HG03521 (cell line): ENCODE results near the gene TNFRSF8.
"Not testable (repeated sequence)": the region's sequence is repeated elsewhere in the genome, so short reads cannot be mapped to it uniquely, and the experiment has no call there.

Experiments used
- ATAC-seq: cut with Tn5 transposase; IDR thresholded peaks from one replicate; pipeline ENCODE4 v1.9.1; 2021; ENCODE audit warnings: mild to moderate bottlenecking, moderate library complexity; ENCODE audit not compliant: unreplicated experiment

The TNFRSF8 gene

GRCh38 chr1:12038356-12039163 is 24.5 kb upstream of the TNFRSF8 start:
- no peak for ATAC-seq

- no peak for ATAC-seq
Measured at GRCh38 chr1:12039164-12039525, 24.0 kb upstream of the TNFRSF8 start.

GRCh38 chr1:12039824-12040456 is 23.2 kb upstream of the TNFRSF8 start:
- ATAC-seq = not testable (repeated sequence)

- peak; percentile 77 for ATAC-seq
Measured at GRCh38 chr1:12040457-12041051, 22.5 kb upstream of the TNFRSF8 start.

- not testable (repeated sequence) for ATAC-seq
Measured at GRCh38 chr1:12044187-12044877, 18.8 kb upstream of the TNFRSF8 start.

GRCh38 chr1:12046749-12047119 is 16.4 kb upstream of the TNFRSF8 start:
- ATAC-seq = no peak

GRCh38 chr1:12047120-12047876 is 15.8 kb upstream of the TNFRSF8 start:
- ATAC-seq = peak; percentile 52

GRCh38 chr1:12048372-12048771 is 14.7 kb upstream of the TNFRSF8 start:
- ATAC-seq = no peak

- no peak for ATAC-seq
Measured at GRCh38 chr1:12049616-12050015, 13.5 kb upstream of the TNFRSF8 start.

GRCh38 chr1:12051361-12051760 is 11.7 kb upstream of the TNFRSF8 start:
- no peak for ATAC-seq

- peak; percentile 55 for ATAC-seq
Measured at GRCh38 chr1:12052008-12052573, 11.0 kb upstream of the TNFRSF8 start.

GRCh38 chr1:12052997-12053686 is 10.0 kb upstream of the TNFRSF8 start:
- no peak for ATAC-seq

- ATAC-seq = no peak
Measured at GRCh38 chr1:12053752-12054548, 9.2 kb upstream of the TNFRSF8 start.

- no peak for ATAC-seq
Measured at GRCh38 chr1:12055259-12055658, 7.8 kb upstream of the TNFRSF8 start.

GRCh38 chr1:12056331-12056841 is 6.7 kb upstream of the TNFRSF8 start:
- no peak for ATAC-seq

- ATAC-seq = no peak
Measured at GRCh38 chr1:12057382-12057781, 5.7 kb upstream of the TNFRSF8 start.

GRCh38 chr1:12057940-12058687 is 5.0 kb upstream of the TNFRSF8 start:
- no peak for ATAC-seq

GRCh38 chr1:12059226-12059625 is 3.9 kb upstream of the TNFRSF8 start:
- ATAC-seq = no peak
